SK-N-SH treated with all-trans-retinoic acid at 6 μM for 48 hours (cell line): ENCODE measurements around the gene GADD45B.

Experiments
- ARNTL ChIP-seq: fragments of 450-650 bp; formaldehyde crosslinking; IDR thresholded peaks from 2 replicates; pipeline ENCODE4 v1.5.0; 2020; ENCODE audit warnings: low read depth, mild to moderate bottlenecking, moderate library complexity, borderline replicate concordance
- ISL1 ChIP-seq: fragments of 250-450 bp; sonication (Bioruptor Pico); IDR thresholded peaks from 2 replicates; pipeline ENCODE4 v2.1.2; 2022; ENCODE audit warnings: mild to moderate bottlenecking, moderate library complexity
- PPARA ChIP-seq: fragments of 250-450 bp; sonication (Bioruptor Pico); IDR thresholded peaks from 2 replicates; pipeline ENCODE4 v1.5.0; 2020; ENCODE audit warnings: mild to moderate bottlenecking, borderline replicate concordance
- TCF4 ChIP-seq: fragments of 250-450 bp; sonication (Bioruptor Pico); IDR thresholded peaks from 2 replicates; pipeline ENCODE4 v1.8.0; 2021; ENCODE audit warnings: mild to moderate bottlenecking, moderate library complexity, borderline replicate concordance
- ZNF8 ChIP-seq: fragments of 450-650 bp; formaldehyde crosslinking; IDR thresholded peaks from 2 replicates; pipeline ENCODE4 v1.5.0; 2020; ENCODE audit warnings: mild to moderate bottlenecking, moderate library complexity
- TF ChIP-seq, protein P1 (sequence below): fragments of 250-450 bp; sonication (Bioruptor Pico); IDR thresholded peaks from 2 replicates; pipeline ENCODE4 v1.8.0; 2020; ENCODE audit warnings: mild to moderate bottlenecking, moderate library complexity, borderline replicate concordance
- TF ChIP-seq, protein P2 (sequence below): fragments of 250-450 bp; sonication (Bioruptor Pico); IDR thresholded peaks from 2 replicates; pipeline ENCODE4 v1.5.1; 2020; ENCODE audit warnings: low read depth, mild to moderate bottlenecking, moderate library complexity

DNA sequence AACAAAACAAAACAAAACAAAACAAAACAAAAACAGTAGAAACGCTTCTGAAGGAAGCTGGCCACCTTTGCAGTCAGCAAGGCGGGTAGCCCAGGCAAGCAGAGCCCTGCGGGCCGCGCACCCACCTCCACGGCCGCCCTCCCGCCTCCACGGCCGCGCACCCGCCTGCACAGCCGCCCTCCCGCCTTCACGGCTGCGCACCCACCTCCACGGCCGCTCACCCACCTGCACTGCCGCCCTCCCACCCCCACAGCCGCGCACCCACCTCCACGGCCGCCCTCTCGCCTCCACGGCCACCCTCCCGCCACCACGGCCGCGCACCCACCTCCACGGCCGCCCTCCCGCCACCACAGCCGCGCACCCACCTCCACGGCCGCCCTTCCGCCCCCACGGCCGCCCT lies 39.5 kb upstream of the GADD45B start:
- no peak for TF ChIP-seq ISL1
- no peak for TF ChIP-seq ARNTL (CRISPR knock-in tag)
- TF ChIP-seq, protein P1, sequence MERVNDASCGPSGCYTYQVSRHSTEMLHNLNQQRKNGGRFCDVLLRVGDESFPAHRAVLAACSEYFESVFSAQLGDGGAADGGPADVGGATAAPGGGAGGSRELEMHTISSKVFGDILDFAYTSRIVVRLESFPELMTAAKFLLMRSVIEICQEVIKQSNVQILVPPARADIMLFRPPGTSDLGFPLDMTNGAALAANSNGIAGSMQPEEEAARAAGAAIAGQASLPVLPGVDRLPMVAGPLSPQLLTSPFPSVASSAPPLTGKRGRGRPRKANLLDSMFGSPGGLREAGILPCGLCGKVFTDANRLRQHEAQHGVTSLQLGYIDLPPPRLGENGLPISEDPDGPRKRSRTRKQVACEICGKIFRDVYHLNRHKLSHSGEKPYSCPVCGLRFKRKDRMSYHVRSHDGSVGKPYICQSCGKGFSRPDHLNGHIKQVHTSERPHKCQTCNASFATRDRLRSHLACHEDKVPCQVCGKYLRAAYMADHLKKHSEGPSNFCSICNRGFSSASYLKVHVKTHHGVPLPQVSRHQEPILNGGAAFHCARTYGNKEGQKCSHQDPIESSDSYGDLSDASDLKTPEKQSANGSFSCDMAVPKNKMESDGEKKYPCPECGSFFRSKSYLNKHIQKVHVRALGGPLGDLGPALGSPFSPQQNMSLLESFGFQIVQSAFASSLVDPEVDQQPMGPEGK, result no peak
- TF ChIP-seq, protein P2, sequence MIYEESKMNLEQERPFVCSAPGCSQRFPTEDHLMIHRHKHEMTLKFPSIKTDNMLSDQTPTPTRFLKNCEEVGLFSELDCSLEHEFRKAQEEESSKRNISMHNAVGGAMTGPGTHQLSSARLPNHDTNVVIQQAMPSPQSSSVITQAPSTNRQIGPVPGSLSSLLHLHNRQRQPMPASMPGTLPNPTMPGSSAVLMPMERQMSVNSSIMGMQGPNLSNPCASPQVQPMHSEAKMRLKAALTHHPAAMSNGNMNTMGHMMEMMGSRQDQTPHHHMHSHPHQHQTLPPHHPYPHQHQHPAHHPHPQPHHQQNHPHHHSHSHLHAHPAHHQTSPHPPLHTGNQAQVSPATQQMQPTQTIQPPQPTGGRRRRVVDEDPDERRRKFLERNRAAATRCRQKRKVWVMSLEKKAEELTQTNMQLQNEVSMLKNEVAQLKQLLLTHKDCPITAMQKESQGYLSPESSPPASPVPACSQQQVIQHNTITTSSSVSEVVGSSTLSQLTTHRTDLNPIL, result no peak
- TF ChIP-seq PPARA (CRISPR knock-in tag), result no peak
- TF ChIP-seq TCF4, result no peak
- TF ChIP-seq ZNF8 (CRISPR knock-in tag), result no peak
